Muscle of leg (tissue), 11 donors: ENCODE results near the gene UAP1L1. TPM values are rescaled to one million over a fixed set of nuclear protein-coding genes. Genes with fewer than 3 reads are reported as not detected.

Experiments
- DNase-seq: peaks from one replicate; pipeline ENCODE4 v3.0.0; 2013
- H3K27ac ChIP-seq: one replicate; pipeline ENCODE4 v1.5.1; 2013; ENCODE audit warnings: mild to moderate bottlenecking, low read length, control low read depth
- H3K27me3 ChIP-seq: one replicate; pipeline ENCODE4 v1.6.1; 2013; ENCODE audit warnings: low read length; ENCODE audit not compliant: control insufficient read depth, insufficient read depth
- H3K36me3 ChIP-seq: one replicate; pipeline ENCODE4 v1.6.1; 2013; ENCODE audit warnings: low read length; ENCODE audit not compliant: control insufficient read depth, insufficient read depth
- H3K4me1 ChIP-seq: one replicate; pipeline ENCODE4 v1.6.1; 2013; ENCODE audit warnings: low read length; ENCODE audit not compliant: control insufficient read depth, insufficient read depth
- H3K4me3 ChIP-seq: one replicate; pipeline ENCODE4 v1.5.1; 2013; ENCODE audit warnings: low read length, control low read depth
- H3K9me3 ChIP-seq: replicated peaks from 2 replicates; pipeline ENCODE4 v1.6.1; 2013; ENCODE audit warnings: low read depth, low read length; ENCODE audit not compliant: control insufficient read depth
- WGBS: methylation state at CpG from one replicate; pipeline ENCODE4 v1.1.5; 2013; ENCODE audit warnings: missing lambda C conversion rate; ENCODE audit not compliant: insufficient coverage; 5-methylcytosine and 5-hydroxymethylcytosine counted together
- polyA plus RNA-seq, 8 donors: library from polyadenylated mRNA; unstranded; fragments of 120-200 nt; gene quantifications; one replicate each; pipeline versions ENCODE4 v1.2.1 to v1.2.3, GENCODE V29; 2013; ENCODE audit warnings: inconsistent platforms in 1 of 8, low replicate concordance in 1 of 8; ENCODE audit not compliant: insufficient read length in 8 of 8, insufficient read depth in 1 of 8
- total RNA-seq: library from RNA; stranded (reverse); fragments of 120-200 nt; gene quantifications from one replicate; pipeline ENCODE4 v1.2.4, GENCODE V29; 2013

UAP1L1 gene
- total and polyA plus RNA-seq, 9 donors = 1.8 to 3.8 (median 2.1) TPM

DNA sequence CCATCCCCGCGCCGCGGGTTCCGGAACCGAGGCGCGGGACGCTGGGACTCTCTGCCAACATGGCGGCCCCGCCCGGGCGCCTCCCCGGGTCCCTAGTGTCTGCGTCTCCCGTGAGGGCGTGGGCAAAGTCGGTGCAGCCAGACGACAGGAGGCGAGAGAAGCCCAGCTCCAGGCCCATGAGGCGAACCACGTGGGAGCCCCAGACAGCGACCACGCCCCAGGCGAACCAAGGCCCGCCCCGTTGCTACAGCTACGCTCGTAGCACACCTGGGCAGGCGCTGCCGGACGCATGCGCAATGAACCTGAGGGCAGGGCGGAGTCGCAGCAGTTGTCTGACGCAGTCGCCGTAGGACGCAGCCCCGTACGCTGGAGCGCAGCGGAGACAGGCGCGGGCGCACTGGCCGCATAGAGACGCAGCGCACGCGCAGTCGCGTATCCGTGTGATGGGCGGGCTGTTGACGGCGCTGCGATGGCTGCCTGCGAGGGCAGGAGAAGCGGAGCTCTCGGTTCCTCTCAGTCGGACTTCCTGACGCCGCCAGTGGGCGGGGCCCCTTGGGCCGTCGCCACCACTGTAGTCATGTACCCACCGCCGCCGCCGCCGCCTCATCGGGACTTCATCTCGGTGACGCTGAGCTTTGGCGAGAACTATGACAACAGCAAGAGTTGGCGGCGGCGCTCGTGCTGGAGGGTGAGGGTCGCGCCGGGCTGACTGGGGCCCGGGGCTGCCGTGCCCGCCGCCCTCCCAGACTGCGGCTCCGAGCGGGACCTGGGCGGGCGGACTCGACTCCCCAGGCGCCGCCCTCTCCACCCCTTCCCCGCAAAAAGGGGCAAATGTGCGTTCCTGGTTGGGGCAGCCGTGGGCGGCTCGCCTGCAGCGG lies 9.5 kb downstream of the UAP1L1 start, which contains the start of gene MAN1B1:
MAN1B1 (plus strand) TSS at position 455 of the 878 bp plus-strand sequence; CDS start at position 470, 15 bp downstream.
- H3K4me1 ChIP-seq = peaks cover 20% of the 10 kb centered on the region
- peaks cover 22% of the 10 kb centered on the region for H3K36me3 ChIP-seq
- peak within 1 kb of the TSS; percentile 86 for H3K27ac ChIP-seq
- peak within 1 kb of the TSS; percentile 60 for H3K4me3 ChIP-seq
- no peaks in the 10 kb centered on the region for H3K27me3 ChIP-seq
- no peaks in the 10 kb centered on the region for H3K9me3 ChIP-seq
- under 1% methylated on average over 101 of the region's 101 CpGs for WGBS
- DNase-seq = peak; percentile 99

DNA sequence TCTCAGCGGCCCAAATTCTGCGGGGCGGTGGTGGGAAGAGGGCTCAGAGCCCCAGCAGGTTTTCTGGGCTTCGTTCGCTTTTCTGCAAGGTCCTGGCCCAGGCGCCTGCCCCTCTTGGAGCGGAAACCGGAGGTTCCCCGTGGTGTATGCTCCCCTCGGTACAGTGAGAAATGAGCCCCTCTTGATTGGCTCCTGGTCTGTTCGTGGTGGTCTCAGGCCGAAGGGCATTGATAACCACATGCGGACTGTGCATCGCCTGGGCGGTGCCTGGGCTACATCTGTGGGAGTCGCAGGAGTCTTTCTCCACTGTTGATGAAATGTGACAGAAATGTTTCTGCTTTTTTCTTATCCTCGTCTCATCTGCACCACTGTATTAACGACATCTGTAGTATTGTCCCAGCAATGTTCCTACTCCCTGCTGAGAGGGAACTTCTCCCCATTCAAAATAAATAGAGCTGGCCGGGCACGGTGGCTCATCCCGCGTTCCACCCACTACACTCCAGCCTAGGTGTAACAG lies 10.2 kb downstream of the UAP1L1 start:
- Histone ChIP-seq H3K9me3 (no peaks in the 10 kb centered on the region), H3K27ac (peak overlapping the region; percentile 72), H3K36me3 (peaks cover 29% of the 10 kb centered on the region), H3K4me1 (peaks cover 20% of the 10 kb centered on the region), H3K4me3 (peak overlapping the region; percentile 60), H3K27me3 (no peaks in the 10 kb centered on the region)
- no peak for DNase-seq
- WGBS = 0% methylated on average over 13 of the region's 22 CpGs

DNA sequence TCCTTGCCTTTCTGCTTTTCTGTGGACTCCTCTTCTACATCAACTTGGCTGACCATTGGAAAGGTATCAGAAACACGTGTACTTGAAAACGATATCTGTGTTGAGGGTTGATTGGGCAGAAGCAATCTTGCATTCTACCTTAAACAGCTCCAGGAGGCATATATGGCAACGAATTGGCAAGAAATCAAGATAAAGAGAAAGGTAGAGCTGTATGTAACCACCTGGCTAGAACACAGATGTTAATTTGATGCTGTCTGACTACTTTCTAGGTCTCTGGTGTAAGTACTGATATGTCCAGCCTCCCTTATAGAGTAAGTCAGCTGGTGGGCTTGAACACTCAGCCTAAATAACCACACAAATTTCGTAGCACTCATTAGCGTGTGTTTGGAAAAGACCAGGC lies 10.8 kb downstream of the UAP1L1 start:
- H3K27ac ChIP-seq = no peak overlapping the region
- H3K27me3 ChIP-seq = no peaks in the 10 kb centered on the region
- peaks cover 20% of the 10 kb centered on the region for H3K4me1 ChIP-seq
- H3K36me3 ChIP-seq = peaks cover 36% of the 10 kb centered on the region
- no peaks in the 10 kb centered on the region for H3K9me3 ChIP-seq
- no peak overlapping the region for H3K4me3 ChIP-seq
- 80% methylated on average over 1 of the region's 5 CpGs for WGBS
- no peak for DNase-seq

DNA sequence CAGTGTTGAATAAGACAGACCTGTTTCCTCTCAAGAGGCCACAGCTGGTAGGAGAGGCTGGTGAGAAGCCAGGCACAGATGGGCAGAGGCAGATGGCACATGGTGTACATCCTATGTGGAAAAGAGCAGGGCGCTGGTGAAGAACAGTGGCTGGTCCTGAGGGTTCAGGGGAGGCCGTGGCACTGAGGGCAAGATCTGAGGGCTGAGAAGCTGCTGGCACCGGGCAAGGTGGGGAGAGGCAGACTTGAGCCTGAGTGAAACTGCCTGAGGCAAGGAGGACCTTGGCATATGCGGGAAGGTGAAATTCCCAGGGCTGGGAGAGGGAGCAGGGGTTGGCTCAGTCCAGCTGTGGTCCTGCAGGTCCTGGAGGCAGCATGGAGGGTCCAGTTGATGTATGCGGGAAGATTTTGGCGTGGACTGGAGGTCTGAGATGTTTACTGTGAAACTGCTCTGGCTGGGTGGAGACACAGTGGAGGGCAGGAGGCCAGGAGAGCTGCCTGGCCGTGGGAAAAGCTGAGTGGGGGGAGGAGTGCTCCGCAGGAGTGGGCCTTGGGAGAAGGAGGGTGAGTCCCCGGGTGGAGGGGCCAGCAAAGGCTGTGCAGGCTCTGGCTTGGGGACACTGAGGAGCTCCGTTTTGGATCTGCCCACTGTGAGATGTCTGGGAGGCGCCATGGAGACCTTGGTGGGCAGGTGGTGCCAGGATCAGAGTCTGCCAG lies 12.1 kb downstream of the UAP1L1 start:
- no peak for DNase-seq
- Histone ChIP-seq H3K27ac (no peak overlapping the region), H3K36me3 (peaks cover 40% of the 10 kb centered on the region), H3K27me3 (no peaks in the 10 kb centered on the region), H3K9me3 (no peaks in the 10 kb centered on the region), H3K4me1 (peaks cover 16% of the 10 kb centered on the region), H3K4me3 (no peak overlapping the region)
- 77% methylated on average over 11 of the region's 11 CpGs for WGBS

DNA sequence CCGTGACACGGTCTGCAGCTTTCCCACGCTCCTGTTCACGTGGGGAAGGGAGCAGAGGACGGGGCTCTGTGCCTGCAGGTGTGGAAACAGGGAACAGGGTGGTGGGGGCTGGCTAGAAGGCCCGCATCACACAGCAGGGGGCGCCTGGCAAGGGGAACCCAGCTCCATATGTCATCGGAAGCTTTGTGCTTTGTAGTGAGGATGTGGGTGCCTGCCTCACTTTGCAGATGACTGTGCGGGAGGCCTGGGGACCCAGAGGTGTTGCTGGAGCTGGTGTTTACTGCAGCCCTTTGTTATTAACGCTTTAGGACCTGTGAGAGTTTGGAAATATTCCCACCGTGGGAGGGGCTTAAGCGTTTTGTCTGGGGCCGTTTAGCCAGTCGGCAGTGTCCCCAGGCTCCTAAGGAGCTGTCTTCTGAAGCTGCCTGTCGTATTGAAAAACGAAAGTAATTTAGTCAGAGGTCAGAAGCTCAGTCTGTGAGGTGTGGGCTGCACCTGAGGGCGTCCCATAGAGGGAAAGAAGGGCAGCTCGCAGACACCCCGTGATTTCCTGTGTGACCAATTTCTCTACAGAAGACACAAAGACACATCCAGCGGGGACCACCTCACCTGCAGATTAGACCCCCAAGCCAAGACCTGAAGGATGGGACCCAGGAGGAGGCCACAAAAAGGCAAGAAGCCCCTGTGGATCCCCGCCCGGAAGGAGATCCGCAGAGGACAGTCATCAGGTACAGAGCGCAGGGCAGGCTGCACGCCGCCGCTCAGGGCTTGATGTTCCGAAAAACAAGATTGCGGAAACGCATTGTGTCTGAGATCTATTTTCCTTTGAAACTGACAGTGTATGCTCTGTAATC lies 18.6 kb downstream of the UAP1L1 start:
- WGBS = 77% methylated on average over 26 of the region's 30 CpGs
- no peak overlapping the region for H3K27ac ChIP-seq
- H3K4me3 ChIP-seq = no peak overlapping the region
- DNase-seq = no peak
- no peaks in the 10 kb centered on the region for H3K27me3 ChIP-seq
- peaks cover 78% of the 10 kb centered on the region for H3K36me3 ChIP-seq
- no peaks in the 10 kb centered on the region for H3K9me3 ChIP-seq
- H3K4me1 ChIP-seq = no peaks in the 10 kb centered on the region

DNA sequence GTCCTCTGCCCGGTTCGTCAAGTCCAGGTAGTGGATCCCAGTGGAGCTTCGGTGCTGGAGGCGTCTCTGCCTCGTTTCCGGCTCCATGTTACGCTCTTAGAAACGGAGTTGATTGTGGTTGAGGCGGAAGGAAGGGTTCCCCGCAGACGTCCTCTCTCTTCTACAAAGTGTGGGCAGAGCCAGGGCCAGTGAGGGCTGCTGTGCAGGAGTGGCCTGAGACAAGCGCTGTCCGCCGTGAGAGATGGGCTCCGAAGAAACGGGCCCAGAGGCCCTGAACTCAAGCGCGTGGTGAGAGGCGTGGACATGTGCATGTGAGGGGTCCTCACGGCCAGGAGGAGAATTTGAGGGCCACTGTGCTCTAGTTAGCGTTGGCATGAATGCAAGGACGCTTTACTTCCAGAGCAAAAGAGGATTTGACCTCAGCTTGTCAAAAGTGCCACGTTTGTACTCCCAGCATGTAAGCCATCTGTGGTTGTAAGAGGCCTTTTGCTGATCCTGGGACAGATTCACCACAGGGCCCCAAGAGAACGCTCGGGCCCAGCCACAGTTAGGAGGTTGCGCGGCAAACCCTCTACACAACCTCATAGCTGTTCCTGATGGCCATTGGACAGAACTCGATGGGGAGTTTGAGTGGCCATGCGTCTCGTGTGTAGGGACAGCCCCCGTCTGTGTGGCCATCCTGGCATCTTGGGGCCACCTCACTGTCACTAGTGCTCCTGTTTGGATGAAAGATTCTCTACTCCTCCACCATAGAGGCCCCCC lies 19.6 kb downstream of the UAP1L1 start:
- WGBS = 95% methylated on average over 24 of the region's 31 CpGs
- no peak overlapping the region for H3K4me3 ChIP-seq
- H3K9me3 ChIP-seq = no peaks in the 10 kb centered on the region
- peaks cover 80% of the 10 kb centered on the region for H3K36me3 ChIP-seq
- no peak for DNase-seq
- H3K27me3 ChIP-seq = no peaks in the 10 kb centered on the region
- H3K4me1 ChIP-seq = no peaks in the 10 kb centered on the region
- no peak overlapping the region for H3K27ac ChIP-seq

DNA sequence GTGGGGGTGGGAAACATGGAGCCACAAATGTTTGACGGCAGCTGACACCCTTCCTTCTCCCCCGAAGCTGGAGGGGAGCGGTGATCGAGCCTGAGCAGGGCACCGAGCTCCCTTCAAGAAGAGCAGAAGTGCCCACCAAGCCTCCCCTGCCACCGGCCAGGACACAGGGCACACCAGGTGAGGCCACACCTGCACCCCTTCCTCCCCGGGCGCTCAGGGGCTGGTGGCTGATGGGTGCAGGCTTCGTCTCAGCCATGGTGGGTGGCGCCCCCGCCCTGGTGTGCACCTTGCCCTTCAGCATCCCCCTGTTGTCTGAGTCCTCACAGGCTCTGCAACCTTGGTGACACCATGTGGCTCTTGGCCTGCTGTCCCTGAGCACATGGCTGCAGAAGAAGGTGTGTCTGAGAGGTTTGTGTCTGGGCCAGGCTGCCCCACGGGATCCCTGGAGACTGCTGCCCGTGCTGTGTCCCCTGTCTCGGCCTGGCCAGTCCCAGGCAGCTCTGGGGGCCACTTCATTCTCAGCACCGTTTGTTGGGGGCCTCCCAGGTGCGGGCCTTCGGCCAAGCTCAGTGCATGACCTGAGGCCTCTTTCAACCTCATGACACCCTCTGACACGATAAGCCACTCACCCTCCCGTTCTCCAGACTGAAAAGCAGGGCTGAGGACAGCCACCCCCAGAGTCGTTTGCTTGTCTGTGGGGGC lies 20.6 kb downstream of the UAP1L1 start:
- H3K4me1 ChIP-seq = no peaks in the 10 kb centered on the region
- no peak overlapping the region for H3K4me3 ChIP-seq
- DNase-seq = no peak
- H3K9me3 ChIP-seq = no peaks in the 10 kb centered on the region
- WGBS = 96% methylated on average over 17 of the region's 20 CpGs
- H3K27me3 ChIP-seq = no peaks in the 10 kb centered on the region
- no peak overlapping the region for H3K27ac ChIP-seq
- peaks cover 80% of the 10 kb centered on the region for H3K36me3 ChIP-seq

DNA sequence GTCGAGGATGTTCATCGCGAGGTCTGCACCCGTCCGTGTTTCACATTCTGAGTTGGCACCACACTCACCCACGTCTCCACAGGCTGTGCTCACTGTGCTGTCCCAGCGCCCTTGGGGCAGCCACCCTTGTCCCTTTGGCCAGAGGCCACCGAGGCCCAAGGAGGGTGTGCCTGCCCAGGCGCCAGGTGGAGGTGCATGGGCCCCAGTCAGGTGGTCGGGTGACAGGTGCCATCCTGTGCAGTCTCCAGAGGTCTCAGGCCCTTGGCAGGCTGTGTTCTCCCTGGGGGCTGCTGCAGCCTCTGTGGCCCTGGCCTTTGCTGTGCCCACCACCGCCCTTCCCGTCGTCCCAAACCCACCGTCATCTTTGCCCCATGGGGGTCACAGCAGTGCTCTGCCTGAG lies 21.9 kb downstream of the UAP1L1 start:
- DNase-seq = no peak
- WGBS = 86% methylated on average over 10 of the region's 14 CpGs
- H3K36me3 ChIP-seq = peaks cover 88% of the 10 kb centered on the region

More for the DNA sequence above, 21.9 kb downstream of the UAP1L1 start:
- Histone ChIP-seq H3K27ac (no peak overlapping the region), H3K4me1 (no peaks in the 10 kb centered on the region), H3K4me3 (no peak overlapping the region), H3K27me3 (no peaks in the 10 kb centered on the region), H3K9me3 (no peaks in the 10 kb centered on the region)
